GM20000 (cell line): ENCODE measurements around the gene NFE2L2.
A peak's percentile ranks its signal among the peaks of the same experiment; 100 is the strongest.

Experiments used
- DNase-seq: peaks from one replicate; pipeline ENCODE4 v3.0.0; 2012; ENCODE audit warnings: low spot score
- TF ChIP-seq, protein P1 (sequence below): IDR thresholded peaks from 2 replicates; pipeline ENCODE4 v1.5.1; 2012; ENCODE audit warnings: mild to moderate bottlenecking, control low read depth; ENCODE audit errors: extremely low read depth, missing control alignments

Gene NFE2L2

DNA sequence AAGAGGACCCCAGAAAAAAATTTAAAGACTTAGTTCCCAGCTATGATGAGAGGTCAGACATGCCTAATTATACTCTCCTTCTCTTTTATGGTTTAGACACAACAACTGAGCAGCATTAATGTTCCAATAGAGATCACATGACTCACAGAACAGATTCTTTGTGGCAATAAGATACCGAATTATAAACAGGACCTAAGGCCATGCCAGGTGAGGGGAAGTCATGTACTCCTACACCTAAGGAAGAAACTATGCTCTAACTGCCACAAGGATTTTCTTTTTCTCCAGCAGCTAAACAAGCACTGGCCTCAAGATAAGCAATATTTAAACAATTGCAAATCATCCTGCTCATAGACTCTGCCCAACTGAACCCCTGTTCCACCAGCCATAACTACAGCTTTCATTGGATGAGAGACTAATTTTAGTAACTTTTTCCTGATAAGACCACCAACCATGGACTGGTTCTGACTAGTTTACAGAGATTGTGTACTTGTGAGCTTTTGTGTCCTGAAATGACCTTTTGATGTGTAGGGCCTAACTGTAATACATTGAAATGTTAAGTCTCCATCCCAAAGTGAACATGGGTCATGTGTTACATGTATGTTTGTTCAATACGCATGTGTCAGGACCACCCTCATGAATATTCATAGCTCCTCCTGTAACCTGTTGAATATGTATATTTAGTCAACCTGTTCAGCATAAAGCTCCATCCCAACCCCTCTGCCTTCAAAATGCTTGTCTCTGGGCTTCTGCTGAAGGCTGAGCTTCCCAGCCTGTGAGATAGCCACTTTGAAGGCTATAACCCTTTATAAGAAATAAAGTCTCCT, 21.6 kb upstream of the NFE2L2 start:
- no peak for DNase-seq
- TF ChIP-seq, protein P1, sequence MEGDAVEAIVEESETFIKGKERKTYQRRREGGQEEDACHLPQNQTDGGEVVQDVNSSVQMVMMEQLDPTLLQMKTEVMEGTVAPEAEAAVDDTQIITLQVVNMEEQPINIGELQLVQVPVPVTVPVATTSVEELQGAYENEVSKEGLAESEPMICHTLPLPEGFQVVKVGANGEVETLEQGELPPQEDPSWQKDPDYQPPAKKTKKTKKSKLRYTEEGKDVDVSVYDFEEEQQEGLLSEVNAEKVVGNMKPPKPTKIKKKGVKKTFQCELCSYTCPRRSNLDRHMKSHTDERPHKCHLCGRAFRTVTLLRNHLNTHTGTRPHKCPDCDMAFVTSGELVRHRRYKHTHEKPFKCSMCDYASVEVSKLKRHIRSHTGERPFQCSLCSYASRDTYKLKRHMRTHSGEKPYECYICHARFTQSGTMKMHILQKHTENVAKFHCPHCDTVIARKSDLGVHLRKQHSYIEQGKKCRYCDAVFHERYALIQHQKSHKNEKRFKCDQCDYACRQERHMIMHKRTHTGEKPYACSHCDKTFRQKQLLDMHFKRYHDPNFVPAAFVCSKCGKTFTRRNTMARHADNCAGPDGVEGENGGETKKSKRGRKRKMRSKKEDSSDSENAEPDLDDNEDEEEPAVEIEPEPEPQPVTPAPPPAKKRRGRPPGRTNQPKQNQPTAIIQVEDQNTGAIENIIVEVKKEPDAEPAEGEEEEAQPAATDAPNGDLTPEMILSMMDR = no peak

DNA sequence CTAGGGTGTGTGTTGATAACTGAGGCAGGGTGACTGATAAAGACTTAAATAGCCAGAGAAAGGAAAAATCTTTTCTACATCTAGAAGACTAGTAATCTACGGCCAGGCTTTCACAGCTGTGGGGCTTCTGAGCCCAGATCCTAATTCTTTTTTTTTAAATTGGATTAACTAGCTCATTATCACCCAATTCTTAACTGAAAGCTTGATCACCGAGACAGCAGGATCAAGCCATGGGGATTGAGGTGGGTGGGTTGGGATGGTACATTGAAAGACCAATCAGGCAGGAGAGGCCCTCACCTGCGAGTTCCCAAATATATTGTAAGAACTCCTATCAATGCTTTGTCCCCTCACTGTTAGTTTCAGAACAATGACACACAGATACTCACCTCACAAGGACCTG, 20.0 kb upstream of the NFE2L2 start:
- no peak for DNase-seq
- TF ChIP-seq, protein P1 = no peak

DNA sequence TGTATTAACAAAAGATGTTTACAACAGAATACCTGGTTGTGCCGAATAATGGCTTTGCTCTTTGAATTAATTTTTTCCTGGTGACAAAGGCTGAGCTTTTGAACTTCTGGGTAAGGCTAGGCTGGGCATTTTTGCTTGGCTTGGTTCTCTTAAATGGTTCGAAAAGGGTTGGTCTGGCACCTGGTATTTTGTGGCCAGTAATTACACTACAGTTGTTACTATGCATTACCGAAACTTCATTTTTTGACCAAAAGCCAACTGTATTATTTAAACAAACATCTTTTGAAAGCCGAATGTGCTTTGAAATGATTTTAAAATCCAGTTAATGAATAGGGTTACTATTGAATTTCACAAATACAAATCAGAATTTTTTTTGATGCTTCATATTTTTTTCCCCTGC, 19.4 kb upstream of the NFE2L2 start:
- TF ChIP-seq, protein P1 = no peak
- no peak for DNase-seq

DNA sequence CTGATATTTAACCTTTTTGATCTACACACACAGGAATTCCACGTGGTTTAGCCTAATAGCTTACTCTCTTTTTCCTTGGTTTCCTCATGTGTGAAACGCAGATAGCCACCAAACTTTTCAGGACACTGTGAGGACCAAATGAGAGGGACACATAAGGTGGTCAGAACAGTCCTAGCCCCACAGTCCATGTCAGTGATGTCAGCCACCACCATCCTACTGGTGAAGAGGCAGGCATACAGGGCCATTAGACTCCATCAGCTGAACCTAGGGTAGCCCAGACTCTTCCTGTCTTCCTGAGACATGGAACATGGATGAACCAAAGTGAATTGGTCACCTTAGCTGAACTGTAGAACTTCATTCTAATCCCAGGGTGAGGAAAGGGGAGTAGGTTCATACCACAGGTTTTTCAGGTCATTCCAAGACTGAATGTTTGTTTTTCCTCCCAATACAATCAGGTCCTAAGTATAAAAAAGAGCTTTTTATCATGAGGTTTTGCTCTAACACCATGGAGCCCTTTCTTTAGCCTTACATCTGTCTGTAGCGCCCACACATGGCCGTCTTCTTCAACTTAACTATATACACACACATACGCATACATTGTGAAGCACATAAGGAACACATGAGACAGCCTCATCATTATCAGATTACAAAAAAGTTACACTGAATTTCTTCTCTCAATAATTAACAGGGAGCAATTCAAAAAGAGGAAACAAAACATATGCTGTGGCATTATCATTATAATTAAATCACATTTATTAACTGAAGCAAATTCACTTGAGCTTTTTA, 18.5 kb upstream of the NFE2L2 start:
- DNase-seq = no peak
- TF ChIP-seq, protein P1 = no peak

DNA sequence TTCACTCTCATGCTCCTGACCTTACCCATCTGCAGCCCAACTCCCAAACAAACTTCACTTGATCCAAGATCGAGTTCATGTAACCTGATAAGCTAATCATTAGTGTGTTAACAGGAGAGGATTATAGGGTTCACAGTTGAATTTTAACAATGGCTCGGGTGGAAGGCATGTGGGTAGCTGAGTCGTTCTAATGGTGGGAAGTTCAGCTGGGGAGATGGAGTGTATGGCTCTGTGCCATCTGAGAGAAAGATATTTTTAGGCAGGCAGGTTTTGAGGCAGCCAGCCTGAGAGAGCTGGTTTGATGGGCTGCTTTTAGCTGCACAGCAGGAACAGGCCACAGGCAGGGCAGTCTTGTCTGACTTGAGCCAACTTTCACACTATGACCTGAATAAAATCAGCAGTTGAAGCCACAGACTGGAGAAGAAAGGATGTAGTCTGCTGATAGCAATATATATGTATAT, 17.7 kb upstream of the NFE2L2 start:
- TF ChIP-seq, protein P1 = no peak

DNA sequence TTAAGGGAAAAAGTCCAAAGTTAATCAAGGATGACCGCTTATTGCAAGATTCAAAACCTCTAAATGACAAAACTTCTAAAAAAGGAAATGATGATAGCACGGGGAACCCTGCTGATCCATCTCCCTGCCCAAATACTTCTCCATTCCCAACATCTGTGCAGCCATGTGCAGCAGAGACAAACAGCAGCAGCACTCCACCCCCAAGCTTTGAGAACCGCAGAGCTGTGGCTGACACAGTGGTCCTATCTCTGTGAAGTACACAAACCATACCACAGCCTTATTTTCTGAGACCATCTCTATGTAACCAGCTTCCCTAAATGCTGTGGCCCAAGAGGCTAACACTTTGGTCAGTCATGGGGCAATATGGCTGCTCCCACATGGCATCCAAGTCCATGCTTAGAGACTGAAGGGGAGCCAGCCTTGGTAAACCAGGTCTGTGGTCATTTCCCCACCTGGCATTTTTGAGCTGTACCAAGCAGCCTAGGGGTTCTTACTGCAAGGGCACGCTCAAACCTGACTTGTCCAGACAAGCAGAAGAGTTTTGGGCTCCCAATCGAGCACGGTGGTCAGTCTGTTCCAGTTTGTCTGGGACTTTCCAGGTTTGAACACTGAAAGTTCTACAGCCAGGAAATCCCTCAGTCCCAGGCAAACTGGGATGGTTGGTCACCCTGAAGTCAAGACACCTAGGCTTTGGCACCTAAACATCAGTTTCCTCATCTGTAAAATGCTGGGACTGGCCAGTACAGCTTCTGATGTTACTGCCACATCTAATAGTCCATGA, 17.1 kb upstream of the NFE2L2 start:
- TF ChIP-seq, protein P1 = no peak
- peak; percentile 15 for DNase-seq

More for the DNA sequence above, 17.7 kb upstream of the NFE2L2 start:
- no peak for DNase-seq
